GM13977 (cell line): Measurements from ENCODE around the gene MARCHF3.

Experiments used
- DNase-seq: peaks from one replicate; pipeline ENCODE4 v3.0.0; 2012; ENCODE audit warnings: low spot score
- in situ Hi-C: fragments of 300-500 bp; cut with MboI; formaldehyde crosslinking; loops from one replicate; pipeline ENCODE4 v1.12.0; 2022; ENCODE audit warnings: low sequenced_read_pairs, low pct_unique_long_range_greater_than_20kb, mixed read lengths, inconsistent platforms; ENCODE audit not compliant: unreplicated experiment
- TF ChIP-seq, protein P1 (sequence below): IDR thresholded peaks from 2 replicates; pipeline ENCODE4 v1.5.1; 2012; ENCODE audit warnings: mild to moderate bottlenecking, control low read depth; ENCODE audit not compliant: insufficient read depth; ENCODE audit errors: extremely low read depth, missing control alignments

Gene MARCHF3

DNA sequence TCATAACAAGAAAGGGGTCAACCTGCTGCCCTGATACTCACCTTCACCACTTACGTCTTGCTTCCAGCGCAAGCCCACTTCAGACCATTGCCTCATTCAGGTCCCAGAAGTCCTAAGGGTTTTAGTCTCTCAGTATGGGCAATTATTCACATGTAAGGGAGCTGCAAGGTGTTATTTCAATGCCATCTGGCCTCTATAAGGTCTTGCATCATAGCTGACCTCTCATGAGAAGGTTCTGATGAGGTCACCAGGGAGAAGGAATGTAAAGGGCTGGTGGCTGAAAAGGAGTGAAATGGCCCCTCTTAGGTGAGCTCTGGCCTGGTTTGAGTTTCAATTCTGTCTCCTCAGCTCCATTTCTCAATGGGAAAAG, 1.5 kb upstream of the MARCHF3 start:
- TF ChIP-seq, protein P1, sequence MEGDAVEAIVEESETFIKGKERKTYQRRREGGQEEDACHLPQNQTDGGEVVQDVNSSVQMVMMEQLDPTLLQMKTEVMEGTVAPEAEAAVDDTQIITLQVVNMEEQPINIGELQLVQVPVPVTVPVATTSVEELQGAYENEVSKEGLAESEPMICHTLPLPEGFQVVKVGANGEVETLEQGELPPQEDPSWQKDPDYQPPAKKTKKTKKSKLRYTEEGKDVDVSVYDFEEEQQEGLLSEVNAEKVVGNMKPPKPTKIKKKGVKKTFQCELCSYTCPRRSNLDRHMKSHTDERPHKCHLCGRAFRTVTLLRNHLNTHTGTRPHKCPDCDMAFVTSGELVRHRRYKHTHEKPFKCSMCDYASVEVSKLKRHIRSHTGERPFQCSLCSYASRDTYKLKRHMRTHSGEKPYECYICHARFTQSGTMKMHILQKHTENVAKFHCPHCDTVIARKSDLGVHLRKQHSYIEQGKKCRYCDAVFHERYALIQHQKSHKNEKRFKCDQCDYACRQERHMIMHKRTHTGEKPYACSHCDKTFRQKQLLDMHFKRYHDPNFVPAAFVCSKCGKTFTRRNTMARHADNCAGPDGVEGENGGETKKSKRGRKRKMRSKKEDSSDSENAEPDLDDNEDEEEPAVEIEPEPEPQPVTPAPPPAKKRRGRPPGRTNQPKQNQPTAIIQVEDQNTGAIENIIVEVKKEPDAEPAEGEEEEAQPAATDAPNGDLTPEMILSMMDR: no peak
- DNase-seq: no peak
- in situ Hi-C loops: loop anchor here (25.0 kb wide), 1 partner anchor 370 kb away; no protein-coding TSS in a partner anchor

DNA sequence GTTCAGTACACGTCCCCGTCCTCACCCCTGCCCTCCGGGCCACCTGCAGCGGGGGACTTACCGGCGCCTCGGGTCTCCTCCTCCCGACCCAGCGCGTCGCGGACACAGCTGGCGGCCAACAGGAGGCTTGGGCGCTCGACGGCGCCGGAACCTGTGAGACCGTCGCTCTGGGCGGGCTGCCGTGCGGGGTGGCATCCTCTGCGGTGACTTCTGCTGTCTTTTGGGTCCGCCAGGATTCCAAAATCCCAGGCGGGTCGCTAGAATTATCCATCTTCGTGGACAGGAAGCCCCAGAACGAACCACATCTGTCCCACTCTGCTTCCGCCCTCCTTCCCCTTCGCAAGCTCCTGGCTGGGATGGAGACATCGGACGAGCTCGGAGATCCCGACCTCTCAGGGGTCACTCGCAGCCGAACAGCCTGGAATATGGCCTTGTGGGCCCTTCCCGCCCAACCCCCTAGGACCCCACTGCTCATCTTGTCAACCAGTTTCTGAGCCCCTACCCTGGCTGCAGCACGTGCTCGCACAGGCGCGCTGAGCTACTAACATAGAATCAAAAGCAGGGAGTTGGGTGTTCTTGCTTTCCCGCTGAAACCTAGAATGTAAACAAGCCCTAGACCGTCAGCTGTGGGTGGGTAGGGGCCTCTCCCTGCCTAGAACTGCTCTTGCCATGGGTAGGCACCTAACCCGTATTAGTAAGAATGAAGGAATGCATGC, 947 bp upstream of the MARCHF3 start:
- DNase-seq: peak; percentile 48
- in situ Hi-C loops: loop anchor here (25.0 kb wide), 1 partner anchor 369 kb away; no protein-coding TSS in a partner anchor
- TF ChIP-seq, protein P1: no peak

DNA sequence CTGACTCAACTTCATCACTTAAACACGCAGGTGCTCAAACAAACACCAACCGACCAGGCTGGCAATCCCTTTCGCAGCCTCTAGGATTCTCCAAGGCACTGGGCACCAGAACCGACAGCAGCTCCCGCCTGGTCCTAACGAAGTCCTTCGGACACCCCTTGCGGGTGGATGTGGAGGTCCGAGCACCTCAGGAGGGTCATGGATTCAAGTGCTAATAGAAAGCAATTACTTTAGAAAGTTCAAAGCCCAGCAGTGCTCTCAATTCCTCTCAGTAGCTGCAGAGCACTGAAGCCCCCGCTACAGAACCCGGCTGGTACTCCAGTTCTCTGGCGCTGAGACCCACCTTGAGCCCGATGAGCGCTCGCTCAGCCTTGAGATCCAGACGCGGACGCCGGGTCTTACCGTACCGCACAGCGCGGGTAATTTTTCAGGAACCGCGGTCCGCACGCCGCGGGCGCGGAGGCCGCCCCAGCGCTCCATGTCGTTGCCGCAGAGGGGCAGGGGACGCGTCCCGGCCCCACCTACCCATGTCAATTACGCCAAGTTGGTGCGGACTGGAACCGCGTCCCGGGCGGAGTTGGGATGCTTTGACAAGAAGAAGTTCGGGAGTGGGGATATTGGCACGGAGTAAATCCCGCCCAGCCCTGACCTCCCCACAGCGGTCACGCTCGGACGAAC, 638 bp downstream of the MARCHF3 start:
- TF ChIP-seq, protein P1: no peak
- DNase-seq: peak; percentile 30
- in situ Hi-C loops: loop anchor here (25.0 kb wide), 1 partner anchor 367 kb away; no protein-coding TSS in a partner anchor

DNA sequence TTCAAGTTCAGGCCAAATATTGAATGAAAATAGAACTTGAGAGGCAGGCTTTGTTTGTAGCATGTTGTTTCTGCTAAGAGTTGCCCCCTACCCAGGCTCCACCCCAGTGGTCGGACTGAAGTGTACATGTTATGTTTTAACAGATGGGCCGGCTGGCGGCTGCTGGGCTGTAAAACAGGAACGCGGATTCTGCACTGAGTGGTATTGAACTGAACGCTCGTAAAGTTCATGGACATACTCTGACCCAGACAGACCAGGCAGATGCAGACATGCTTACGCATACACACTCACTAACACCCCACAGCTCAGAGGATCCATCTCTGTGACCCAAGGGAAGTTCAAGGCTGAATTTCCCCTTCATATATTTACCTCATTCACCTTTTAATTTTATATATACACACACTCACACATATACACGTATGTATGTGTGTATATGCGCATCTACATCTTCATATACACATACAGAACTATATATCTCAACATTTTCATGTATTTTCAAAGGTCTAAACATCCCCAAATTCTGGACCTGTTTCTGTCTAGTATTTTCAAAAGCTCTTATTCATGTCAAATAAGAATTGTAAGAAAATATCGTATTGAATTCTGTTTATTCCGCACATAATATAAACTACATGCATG, 1.4 kb downstream of the MARCHF3 start:
- no peak for DNase-seq

DNA sequence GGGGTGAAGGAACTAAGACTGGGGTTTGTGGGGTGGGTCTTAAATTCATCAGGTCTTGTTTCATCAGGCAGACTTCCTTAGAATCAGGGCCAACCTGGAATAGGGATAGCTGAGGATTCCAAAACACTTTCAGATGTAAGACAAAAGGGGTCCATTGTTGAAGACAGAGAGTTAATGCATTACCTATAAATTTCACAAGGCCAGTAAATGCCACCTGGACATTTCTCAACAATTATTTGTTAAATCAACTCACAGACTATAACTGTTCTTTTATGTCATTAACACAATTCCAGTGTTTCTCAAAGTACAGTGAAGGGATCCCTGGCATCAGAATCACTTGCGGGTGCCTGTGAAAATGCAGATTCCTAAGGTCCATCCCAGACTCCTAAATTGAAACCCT, 2.8 kb downstream of the MARCHF3 start:
- TF ChIP-seq, protein P1: no peak
- DNase-seq: no peak
- in situ Hi-C loops: loop anchor here (25.0 kb wide), 1 partner anchor 365 kb away; no protein-coding TSS in a partner anchor

More for the DNA sequence above, 1.4 kb downstream of the MARCHF3 start:
- in situ Hi-C loops: loop anchor here (25.0 kb wide), 1 partner anchor 367 kb away; no protein-coding TSS in a partner anchor
- TF ChIP-seq, protein P1: no peak

DNA sequence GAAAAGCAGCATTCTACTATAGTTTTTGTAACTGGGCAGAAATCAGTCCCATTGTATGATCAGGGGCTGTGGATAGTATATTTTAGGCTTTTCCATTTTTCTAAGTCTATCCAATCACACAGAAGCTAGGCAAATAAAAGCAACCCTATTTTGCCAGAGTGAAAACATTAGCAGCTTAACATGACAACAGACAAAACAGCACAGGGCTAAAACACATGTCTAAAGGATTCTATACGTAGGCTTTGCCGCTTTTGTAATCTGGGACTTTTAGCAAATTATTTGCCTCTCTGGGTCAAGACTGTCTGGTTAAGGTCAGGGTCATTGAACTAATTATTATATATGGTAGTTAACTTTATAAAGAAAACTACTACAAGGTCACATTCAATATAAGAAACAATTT, 4.2 kb downstream of the MARCHF3 start:
- TF ChIP-seq, protein P1: no peak
- no peak for DNase-seq
- in situ Hi-C loops: loop anchor here (25.0 kb wide), 1 partner anchor 364 kb away; no protein-coding TSS in a partner anchor
